Measurements from ENCODE around the gene MARVELD1.

DNA sequence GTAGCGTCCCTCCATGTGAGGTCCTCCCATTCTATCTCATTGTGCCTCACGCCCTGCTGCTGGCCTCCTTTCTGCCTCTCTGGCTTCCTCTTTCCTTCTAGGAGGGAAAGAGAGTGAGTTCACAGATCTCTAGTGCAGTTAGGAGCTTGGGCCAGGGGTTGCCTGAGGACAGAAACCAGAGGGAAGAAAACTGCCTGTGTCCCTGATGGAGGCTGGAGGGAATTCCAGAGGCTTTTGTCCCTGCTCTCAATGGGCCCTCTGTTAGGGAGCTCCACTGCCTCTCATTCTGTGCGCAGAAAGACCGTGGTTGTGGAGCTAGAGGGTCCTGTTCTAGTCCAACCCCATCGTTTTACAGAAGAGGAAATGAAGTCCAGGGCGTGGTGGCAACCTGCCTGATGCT lies 4.6 kb downstream of the MARVELD1 start:
- TF ChIP-seq, protein P1, sequence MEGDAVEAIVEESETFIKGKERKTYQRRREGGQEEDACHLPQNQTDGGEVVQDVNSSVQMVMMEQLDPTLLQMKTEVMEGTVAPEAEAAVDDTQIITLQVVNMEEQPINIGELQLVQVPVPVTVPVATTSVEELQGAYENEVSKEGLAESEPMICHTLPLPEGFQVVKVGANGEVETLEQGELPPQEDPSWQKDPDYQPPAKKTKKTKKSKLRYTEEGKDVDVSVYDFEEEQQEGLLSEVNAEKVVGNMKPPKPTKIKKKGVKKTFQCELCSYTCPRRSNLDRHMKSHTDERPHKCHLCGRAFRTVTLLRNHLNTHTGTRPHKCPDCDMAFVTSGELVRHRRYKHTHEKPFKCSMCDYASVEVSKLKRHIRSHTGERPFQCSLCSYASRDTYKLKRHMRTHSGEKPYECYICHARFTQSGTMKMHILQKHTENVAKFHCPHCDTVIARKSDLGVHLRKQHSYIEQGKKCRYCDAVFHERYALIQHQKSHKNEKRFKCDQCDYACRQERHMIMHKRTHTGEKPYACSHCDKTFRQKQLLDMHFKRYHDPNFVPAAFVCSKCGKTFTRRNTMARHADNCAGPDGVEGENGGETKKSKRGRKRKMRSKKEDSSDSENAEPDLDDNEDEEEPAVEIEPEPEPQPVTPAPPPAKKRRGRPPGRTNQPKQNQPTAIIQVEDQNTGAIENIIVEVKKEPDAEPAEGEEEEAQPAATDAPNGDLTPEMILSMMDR (IDR thresholded peaks at IDR 0.05) = no peak
- no peak for TF ChIP-seq POLR2AphosphoS5 (IDR thresholded peaks at IDR 0.05)

All from prostate gland (tissue), 2 donors.